ENCODE measurements around the gene RELL1. TPM values are rescaled to one million over a fixed set of nuclear protein-coding genes. Genes with fewer than 3 reads are reported as not detected.

Gene RELL1
- polyA plus RNA-seq, 4 donors: 0.89 to 23.1 (median 4.2) TPM

- no peak overlapping the region for H3K27ac ChIP-seq (ENCODE audit: low read depth in 1 of 3, low read length in 2 of 3)
- H3K27me3 ChIP-seq (ENCODE audit: control insufficient read depth in 3 of 3, insufficient read depth in 3 of 3, low read length in 3 of 3): no peaks in the 10 kb centered on the region
- 67 to 88% (median 75%) methylated on average over 3 of the region's 3 CpGs for WGBS, 3 donors
- H3K9me3 ChIP-seq (ENCODE audit: control insufficient read depth in 2 of 2, insufficient read depth in 1 of 2, low read depth in 1 of 2, low read length in 1 of 2): no peaks in the 10 kb centered on the region
- H3K36me3 ChIP-seq (ENCODE audit: control insufficient read depth in 3 of 3, insufficient read depth in 2 of 3, low read depth in 1 of 3, low read length in 3 of 3): no peaks in the 10 kb centered on the region
- DNase-seq (no peak), FAIRE-seq (no peak)
- H3K4me3 ChIP-seq (ENCODE audit: low read depth in 1 of 3, low read length in 3 of 3): no peak overlapping the region
- H3K4me1 ChIP-seq (ENCODE audit: control insufficient read depth in 3 of 3, insufficient read depth in 2 of 3, low read depth in 1 of 3, low read length in 2 of 3): peaks cover 0 to 15% (median 0%) of the 10 kb centered on the region in 3 donors
These were observed 19.9 kb upstream of the RELL1 start for GRCh38 chr4:37706032-37706431.

GRCh38 chr4:37705571-37705970 is 19.4 kb upstream of the RELL1 start:
- Histone ChIP-seq H3K27me3 (ENCODE audit: control insufficient read depth in 3 of 3, insufficient read depth in 3 of 3, low read length in 3 of 3) (no peaks in the 10 kb centered on the region), H3K9me3 (ENCODE audit: control insufficient read depth in 2 of 2, insufficient read depth in 1 of 2, low read depth in 1 of 2, low read length in 1 of 2) (no peaks in the 10 kb centered on the region), H3K4me1 (ENCODE audit: control insufficient read depth in 3 of 3, insufficient read depth in 2 of 3, low read depth in 1 of 3, low read length in 2 of 3) (peaks cover 0 to 16% (median 1%) of the 10 kb centered on the region in 3 donors), H3K4me3 (ENCODE audit: low read depth in 1 of 3, low read length in 3 of 3) (no peak overlapping the region), H3K36me3 (ENCODE audit: control insufficient read depth in 3 of 3, insufficient read depth in 2 of 3, low read depth in 1 of 3, low read length in 3 of 3) (no peaks in the 10 kb centered on the region), H3K27ac (ENCODE audit: low read depth in 1 of 3, low read length in 2 of 3) (peak overlapping the region in 1 of 3 donors; percentile 32)
- whole genome bisulfite sequencing, 3 donors: 30 to 66% (median 40%) methylated on average over 5 of the region's 5 CpGs
- FAIRE-seq (no peak), DNase-seq (peak in 1 of 2 donors; percentile 64)

GRCh38 chr4:37699868-37700481 is 13.8 kb upstream of the RELL1 start:
- H3K27ac ChIP-seq (ENCODE audit: low read depth in 1 of 3, low read length in 2 of 3): peak overlapping the region in 1 of 3 donors; percentile 40
- FAIRE-seq: no peak
- peaks cover 0 to 25% (median 4%) of the 10 kb centered on the region in 3 donors for H3K4me1 ChIP-seq (ENCODE audit: control insufficient read depth in 3 of 3, insufficient read depth in 2 of 3, low read depth in 1 of 3, low read length in 2 of 3)
- no peaks in the 10 kb centered on the region for H3K36me3 ChIP-seq (ENCODE audit: control insufficient read depth in 3 of 3, insufficient read depth in 2 of 3, low read depth in 1 of 3, low read length in 3 of 3)
- H3K4me3 ChIP-seq (ENCODE audit: low read depth in 1 of 3, low read length in 3 of 3): no peak overlapping the region
- H3K9me3 ChIP-seq (ENCODE audit: control insufficient read depth in 2 of 2, insufficient read depth in 1 of 2, low read depth in 1 of 2, low read length in 1 of 2): no peaks in the 10 kb centered on the region
- WGBS, 3 donors: 12 to 65% (median 24%) methylated on average over 5 of the region's 5 CpGs
- DNase-seq: peak; percentile 81 to 91
- H3K27me3 ChIP-seq (ENCODE audit: control insufficient read depth in 3 of 3, insufficient read depth in 3 of 3, low read length in 3 of 3): no peaks in the 10 kb centered on the region

GRCh38 chr4:37697566-37697965 is 11.4 kb upstream of the RELL1 start:
- Histone ChIP-seq H3K36me3 (ENCODE audit: control insufficient read depth in 3 of 3, insufficient read depth in 2 of 3, low read depth in 1 of 3, low read length in 3 of 3) (no peaks in the 10 kb centered on the region), H3K9me3 (ENCODE audit: control insufficient read depth in 2 of 2, insufficient read depth in 1 of 2, low read depth in 1 of 2, low read length in 1 of 2) (peaks cover 0 to 4% of the 10 kb centered on the region in 2 donors), H3K4me3 (ENCODE audit: low read depth in 1 of 3, low read length in 3 of 3) (no peak overlapping the region), H3K4me1 (ENCODE audit: control insufficient read depth in 3 of 3, insufficient read depth in 2 of 3, low read depth in 1 of 3, low read length in 2 of 3) (peaks cover 0 to 25% (median 4%) of the 10 kb centered on the region in 3 donors), H3K27me3 (ENCODE audit: control insufficient read depth in 3 of 3, insufficient read depth in 3 of 3, low read length in 3 of 3) (no peaks in the 10 kb centered on the region), H3K27ac (ENCODE audit: low read depth in 1 of 3, low read length in 2 of 3) (no peak overlapping the region)
- FAIRE-seq: no peak
- WGBS, 3 donors: 91 to 94% (median 93%) methylated on average over 3 of the region's 3 CpGs
- DNase-seq: no peak

- 92 to 94% (median 93%) methylated on average over 5 of the region's 5 CpGs for WGBS, 3 donors
- peaks cover 0 to 12% (median 2%) of the 10 kb centered on the region in 3 donors for H3K4me1 ChIP-seq (ENCODE audit: control insufficient read depth in 3 of 3, insufficient read depth in 2 of 3, low read depth in 1 of 3, low read length in 2 of 3)
- no peak for DNase-seq
- no peaks in the 10 kb centered on the region for H3K27me3 ChIP-seq (ENCODE audit: control insufficient read depth in 3 of 3, insufficient read depth in 3 of 3, low read length in 3 of 3)
- H3K36me3 ChIP-seq (ENCODE audit: control insufficient read depth in 3 of 3, insufficient read depth in 2 of 3, low read depth in 1 of 3, low read length in 3 of 3): no peaks in the 10 kb centered on the region
- H3K9me3 ChIP-seq (ENCODE audit: control insufficient read depth in 2 of 2, insufficient read depth in 1 of 2, low read depth in 1 of 2, low read length in 1 of 2): peaks cover 0 to 4% of the 10 kb centered on the region in 2 donors
- no peak overlapping the region for H3K27ac ChIP-seq (ENCODE audit: low read depth in 1 of 3, low read length in 2 of 3)
- no peak for FAIRE-seq
- H3K4me3 ChIP-seq (ENCODE audit: low read depth in 1 of 3, low read length in 3 of 3): no peak overlapping the region
These were observed 7.4 kb upstream of the RELL1 start for GRCh38 chr4:37693450-37694190.

- DNase-seq (no peak), FAIRE-seq (no peak)
- Histone ChIP-seq H3K9me3 (ENCODE audit: control insufficient read depth in 2 of 2, insufficient read depth in 1 of 2, low read depth in 1 of 2, low read length in 1 of 2) (peaks cover 0 to 4% of the 10 kb centered on the region in 2 donors), H3K4me3 (ENCODE audit: low read depth in 1 of 3, low read length in 3 of 3) (no peak overlapping the region), H3K36me3 (ENCODE audit: control insufficient read depth in 3 of 3, insufficient read depth in 2 of 3, low read depth in 1 of 3, low read length in 3 of 3) (no peaks in the 10 kb centered on the region), H3K27me3 (ENCODE audit: control insufficient read depth in 3 of 3, insufficient read depth in 3 of 3, low read length in 3 of 3) (no peaks in the 10 kb centered on the region), H3K4me1 (ENCODE audit: control insufficient read depth in 3 of 3, insufficient read depth in 2 of 3, low read depth in 1 of 3, low read length in 2 of 3) (peaks cover 0 to 12% (median 2%) of the 10 kb centered on the region in 3 donors), H3K27ac (ENCODE audit: low read depth in 1 of 3, low read length in 2 of 3) (no peak overlapping the region)
- WGBS, 3 donors: 89 to 93% (median 90%) methylated on average over 2 of the region's 2 CpGs
These were observed 6.9 kb upstream of the RELL1 start for GRCh38 chr4:37693030-37693429.

- H3K36me3 ChIP-seq (ENCODE audit: control insufficient read depth in 3 of 3, insufficient read depth in 2 of 3, low read depth in 1 of 3, low read length in 3 of 3): no peaks in the 10 kb centered on the region
- no peak overlapping the region for H3K27ac ChIP-seq (ENCODE audit: low read depth in 1 of 3, low read length in 2 of 3)
- no peak overlapping the region for H3K4me3 ChIP-seq (ENCODE audit: low read depth in 1 of 3, low read length in 3 of 3)
- peaks cover 0 to 10% (median 0%) of the 10 kb centered on the region in 3 donors for H3K4me1 ChIP-seq (ENCODE audit: control insufficient read depth in 3 of 3, insufficient read depth in 2 of 3, low read depth in 1 of 3, low read length in 2 of 3)
- H3K9me3 ChIP-seq (ENCODE audit: control insufficient read depth in 2 of 2, insufficient read depth in 1 of 2, low read depth in 1 of 2, low read length in 1 of 2): peaks cover 0 to 4% of the 10 kb centered on the region in 2 donors
- no peaks in the 10 kb centered on the region for H3K27me3 ChIP-seq (ENCODE audit: control insufficient read depth in 3 of 3, insufficient read depth in 3 of 3, low read length in 3 of 3)
- FAIRE-seq (no peak), DNase-seq (no peak)
- 88 to 93% (median 92%) methylated on average over 3 of the region's 3 CpGs for WGBS, 3 donors
These were observed 4.8 kb upstream of the RELL1 start for GRCh38 chr4:37690976-37691375.

GRCh38 chr4:37689353-37690095 is 3.3 kb upstream of the RELL1 start:
- peaks cover 0 to 4% of the 10 kb centered on the region in 2 donors for H3K9me3 ChIP-seq (ENCODE audit: control insufficient read depth in 2 of 2, insufficient read depth in 1 of 2, low read depth in 1 of 2, low read length in 1 of 2)
- H3K27ac ChIP-seq (ENCODE audit: low read depth in 1 of 3, low read length in 2 of 3): no peak overlapping the region
- peaks cover 0 to 14% (median 2%) of the 10 kb centered on the region in 3 donors for H3K4me1 ChIP-seq (ENCODE audit: control insufficient read depth in 3 of 3, insufficient read depth in 2 of 3, low read depth in 1 of 3, low read length in 2 of 3)
- H3K27me3 ChIP-seq (ENCODE audit: control insufficient read depth in 3 of 3, insufficient read depth in 3 of 3, low read length in 3 of 3): no peaks in the 10 kb centered on the region
- 96 to 100% (median 100%) methylated on average over 1 of the region's 1 CpG for WGBS, 3 donors
- no peaks in the 10 kb centered on the region for H3K36me3 ChIP-seq (ENCODE audit: control insufficient read depth in 3 of 3, insufficient read depth in 2 of 3, low read depth in 1 of 3, low read length in 3 of 3)
- no peak overlapping the region for H3K4me3 ChIP-seq (ENCODE audit: low read depth in 1 of 3, low read length in 3 of 3)
- DNase-seq (no peak), FAIRE-seq (no peak)

All from small intestine (tissue), 7 donors.